NCI-H460 (cell line): Measurements from ENCODE around the gene CD74. TPM values are rescaled to one million over a fixed set of nuclear protein-coding genes. Genes with fewer than 3 reads are reported as not detected.
"Not testable (repeated sequence)": the region's sequence is repeated elsewhere in the genome, so short reads cannot be mapped to it uniquely, and the experiment has no call there.

Experiments
- DNase-seq: peaks from one replicate; pipeline ENCODE4 v3.0.0-alpha.2; 2016; ENCODE audit warnings: low read depth; ENCODE audit errors: extremely low read depth
- polyA plus RNA-seq: library from polyadenylated mRNA; depleted of rRNA; stranded (reverse); fragments of >200 nt; gene quantifications from 2 replicates; pipeline ENCODE4 v1.2.3, GENCODE V29; 2014; cell fraction: nucleus; rRNA removed
- total RNA-seq: library from RNA; depleted of rRNA; stranded (reverse); fragments of >200 nt; shearing (Covaris generic); gene quantifications from 2 replicates; pipeline ENCODE4 v1.2.3, GENCODE V29; 2014; rRNA removed

Gene CD74
- total RNA-seq: not detected in 2 replicates
- not detected in 2 replicates for polyA plus RNA-seq

GRCh38 chr5:150412319-150413175 lies at the start of gene CD74:
CD74 (minus strand) TSS chr5:150412910; CDS start chr5:150412749, 161 bp downstream.
- DNase-seq: no peak

GRCh38 chr5:150461231-150461630 lies 48.5 kb upstream of the CD74 start:
- DNase-seq: no peak

- DNase-seq: no peak
Observed at GRCh38 chr5:150460781-150461180, 48.1 kb upstream of the CD74 start.

GRCh38 chr5:150458802-150459557 lies 46.3 kb upstream of the CD74 start:
- DNase-seq: peak; percentile 69

- DNase-seq: no peak
Observed at GRCh38 chr5:150457562-150458240, 45.0 kb upstream of the CD74 start.

GRCh38 chr5:150457121-150457520 lies 44.4 kb upstream of the CD74 start:
- DNase-seq: no peak

GRCh38 chr5:150454492-150455229 lies 42.0 kb upstream of the CD74 start:
- DNase-seq: no peak

- not testable (repeated sequence) for DNase-seq
Observed at GRCh38 chr5:150454027-150454426, 41.3 kb upstream of the CD74 start.

GRCh38 chr5:150452914-150453313 lies 40.2 kb upstream of the CD74 start:
- DNase-seq: no peak

- DNase-seq: no peak
Observed at GRCh38 chr5:150451594-150451993, 38.9 kb upstream of the CD74 start.

- DNase-seq: peak; percentile 91
Observed at GRCh38 chr5:150449517-150450339, 37.0 kb upstream of the CD74 start, which contains the start of gene RPS14. RPS14 (minus strand) TSS chr5:150449739; CDS start chr5:150447733, 2,006 bp downstream.

GRCh38 chr5:150448952-150449516 lies 36.3 kb upstream of the CD74 start:
- no peak for DNase-seq

GRCh38 chr5:150448334-150448733 lies 35.6 kb upstream of the CD74 start:
- DNase-seq: no peak

GRCh38 chr5:150447188-150447587 lies 34.5 kb upstream of the CD74 start:
- DNase-seq: no peak

- DNase-seq: no peak
Observed at GRCh38 chr5:150446583-150446982, 33.9 kb upstream of the CD74 start.

GRCh38 chr5:150446088-150446487 lies 33.4 kb upstream of the CD74 start:
- no peak for DNase-seq

GRCh38 chr5:150444770-150445169 lies 32.1 kb upstream of the CD74 start:
- DNase-seq: no peak

GRCh38 chr5:150443242-150444075 lies 30.7 kb upstream of the CD74 start:
- no peak for DNase-seq
